Keratinocyte (primary cell): ENCODE results near the gene SPATS2.

Experiments
- CTCF ChIP-seq, 3 experiments: IDR thresholded peaks in 1 of 3; conservative IDR thresholded peaks in 1 of 3; optimal IDR thresholded peaks in 1 of 3; 2 replicates in 2 of 3; 3 replicates in 1 of 3; pipeline versions ENCODE3 to v1.5.1; 2011; ENCODE audit warnings: low read length in 3 of 3, mild to moderate bottlenecking in 3 of 3, moderate library complexity in 2 of 3, control low read depth in 1 of 3, inconsistent platforms in 1 of 3; ENCODE audit not compliant: insufficient read depth in 2 of 3; ENCODE audit errors: extremely low read depth in 1 of 3
- EZH2 ChIP-seq: IDR thresholded peaks from one replicate; pipeline ENCODE4 v1.6.1; 2012; ENCODE audit warnings: inconsistent platforms, mild to moderate bottlenecking, low read length, moderate library complexity

DNA sequence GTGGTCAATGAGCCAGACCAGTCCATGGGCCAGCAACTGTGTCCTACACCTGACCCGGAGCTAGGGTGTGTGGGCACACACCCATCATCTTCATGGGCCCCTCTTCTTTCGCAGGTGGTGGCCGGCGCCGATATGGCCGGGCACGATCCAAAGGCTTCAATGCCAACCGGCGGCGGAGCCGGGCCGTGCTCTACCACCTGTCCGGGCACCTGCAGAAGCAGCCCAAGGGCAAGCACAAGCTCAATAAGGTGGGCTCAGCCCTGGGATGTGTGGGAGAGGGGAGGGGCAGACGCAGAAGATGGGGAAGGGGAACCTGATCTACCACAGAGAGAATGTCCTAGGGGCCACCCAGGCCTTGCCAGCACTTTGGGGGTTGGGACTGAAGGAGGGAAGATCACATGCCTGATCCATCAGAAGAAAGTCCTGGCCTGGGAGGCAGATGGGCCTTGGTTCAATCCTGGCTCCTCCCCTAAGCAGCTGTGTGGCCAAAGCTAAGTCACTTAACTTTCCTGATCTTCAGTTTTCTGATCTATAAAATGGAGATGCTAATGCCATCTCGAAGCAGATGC is 175.4 kb downstream of the SPATS2 start:
- TF ChIP-seq CTCF (optimal IDR thresholded peaks at IDR 0.05 in 1 of 3, IDR thresholded peaks at IDR 0.05 in 1 of 3, conservative IDR thresholded peaks at IDR 0.05 in 1 of 3; ENCODE audit: extremely low read depth in 1 of 3, insufficient read depth in 2 of 3, low read length in 3 of 3) = no peak
- TF ChIP-seq EZH2 = no peak
